LHCN-M2 (cell line): ENCODE measurements around the gene LAMB4. TPM values are rescaled to one million over a fixed set of nuclear protein-coding genes. Genes with fewer than 3 reads are reported as not detected.

Source experiments
- DNase-seq: peaks from one replicate; pipeline ENCODE4 v3.0.0-alpha.2; 2012; ENCODE audit warnings: low read depth
- total RNA-seq: library from RNA; depleted of rRNA; stranded (reverse); fragments of >200 nt; gene quantifications from 2 replicates; pipeline ENCODE4 v1.2.3, GENCODE V29; 2014

The LAMB4 gene
- total RNA-seq, 1 experiment from 2014 or later, result not detected

DNA sequence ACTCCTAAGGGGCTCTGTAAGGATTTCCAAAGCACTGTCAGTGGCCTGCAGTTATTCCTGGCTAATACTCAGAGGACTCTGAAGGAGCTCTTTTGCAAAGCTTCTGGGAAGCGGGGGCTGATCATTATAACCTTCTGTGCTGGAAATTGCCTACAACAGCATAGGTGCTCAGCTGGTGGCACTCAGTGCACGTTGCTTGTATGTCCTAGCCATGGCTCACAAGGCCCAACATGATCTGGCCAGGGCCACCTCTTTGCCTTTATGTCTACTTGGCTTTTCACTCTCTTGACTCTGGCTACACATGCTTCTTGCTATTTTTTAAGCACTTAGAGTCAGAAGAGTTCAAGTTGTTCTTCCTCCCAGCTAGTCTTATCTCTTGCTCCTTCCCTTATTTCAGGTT lies 17.5 kb downstream of the LAMB4 start:
- no peak for DNase-seq

- peak; percentile 31 for DNase-seq
These were observed 20.8 kb downstream of the LAMB4 start for GRCh38 chr7:108109221-108109908.

GRCh38 chr7:108108131-108108530 lies 22.0 kb downstream of the LAMB4 start:
- DNase-seq, result no peak

DNA sequence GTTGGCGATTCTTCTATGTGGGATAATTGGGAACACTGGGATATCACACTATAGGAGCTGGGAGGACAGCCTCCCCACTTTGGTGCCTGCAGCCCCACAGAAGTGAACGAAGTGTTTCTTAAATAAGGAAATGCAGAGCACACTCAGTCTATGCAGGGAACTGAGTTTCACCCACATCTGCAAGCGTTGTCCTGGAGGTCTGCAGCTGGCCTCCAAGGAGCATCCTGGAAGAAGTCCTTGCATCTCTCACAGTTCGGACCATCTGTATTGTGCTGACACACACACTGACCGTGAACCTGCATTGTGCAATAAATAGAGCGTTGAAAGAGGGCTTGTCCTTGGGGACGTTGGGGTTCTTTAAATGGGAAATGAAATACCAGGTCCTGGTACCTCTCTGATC lies 25.8 kb downstream of the LAMB4 start:
- DNase-seq, result no peak

GRCh38 chr7:108103558-108104298 lies 26.4 kb downstream of the LAMB4 start:
- no peak for DNase-seq

- DNase-seq, result no peak
These were observed 27.4 kb downstream of the LAMB4 start for GRCh38 chr7:108102671-108103312.

GRCh38 chr7:108101759-108102158 lies 28.4 kb downstream of the LAMB4 start:
- no peak for DNase-seq

GRCh38 chr7:108099713-108100112 lies 30.4 kb downstream of the LAMB4 start:
- DNase-seq, result no peak

- no peak for DNase-seq
These were observed 32.5 kb downstream of the LAMB4 start for GRCh38 chr7:108097703-108098102.

GRCh38 chr7:108096996-108097395 lies 33.2 kb downstream of the LAMB4 start:
- no peak for DNase-seq

DNA sequence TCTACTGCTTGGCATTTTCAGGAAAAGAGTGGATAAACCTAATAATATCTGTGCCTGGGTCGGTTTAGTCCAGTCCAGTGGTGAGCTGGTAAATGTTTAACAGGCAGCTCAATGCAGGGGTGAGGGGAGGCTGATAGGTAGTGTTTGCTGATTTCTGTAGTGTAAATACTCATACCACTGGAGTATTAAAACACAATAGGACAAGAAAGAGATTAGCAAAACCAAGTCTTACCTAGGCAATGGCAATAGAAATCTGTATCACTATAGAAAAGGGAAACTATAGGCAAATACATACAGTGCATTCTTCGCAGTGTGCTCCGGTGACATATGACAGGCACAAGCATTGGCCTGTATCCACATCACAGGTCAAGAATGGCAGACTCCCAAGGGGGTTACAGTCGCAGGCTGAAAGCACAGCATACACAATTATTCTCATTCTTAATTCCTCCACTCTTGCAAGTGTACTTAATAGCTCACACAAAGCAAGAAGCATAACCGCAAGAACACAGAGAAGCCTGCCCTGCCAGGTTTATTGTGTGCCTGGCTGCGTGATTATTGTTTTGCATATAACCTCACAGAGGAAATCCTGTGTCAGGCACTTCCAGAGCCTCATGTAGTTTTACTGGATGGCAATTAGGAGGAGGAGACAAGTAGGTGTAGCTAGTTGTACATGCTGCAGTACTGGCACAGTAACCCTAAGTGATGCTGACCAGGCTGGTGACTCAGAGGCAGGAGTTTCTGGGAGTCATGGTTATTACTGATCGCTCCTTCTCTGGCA lies 35.0 kb downstream of the LAMB4 start:
- peak; percentile 89 for DNase-seq

DNA sequence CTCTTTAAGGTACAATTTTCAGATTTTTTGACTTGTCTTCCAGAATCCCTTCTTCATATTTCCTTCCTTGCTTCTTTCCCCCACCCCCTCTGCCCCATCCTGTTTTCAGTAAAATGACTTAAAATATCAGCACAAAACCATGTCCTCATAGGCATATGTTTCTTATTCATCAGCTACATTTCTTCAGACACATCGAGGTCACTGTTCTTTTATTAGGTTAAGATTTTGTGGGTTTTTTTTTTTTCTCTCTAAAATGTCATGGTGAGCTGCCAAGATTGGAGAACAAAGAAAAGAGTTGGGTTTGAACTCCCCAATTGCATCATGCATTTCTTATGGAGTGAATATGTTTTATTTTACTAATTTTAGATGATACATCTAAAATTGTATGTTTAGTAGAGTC lies 35.8 kb downstream of the LAMB4 start:
- peak; percentile 78 for DNase-seq

- peak; percentile 57 for DNase-seq
These were observed 36.3 kb downstream of the LAMB4 start for GRCh38 chr7:108093851-108094331.

- DNase-seq, result no peak
These were observed 36.8 kb downstream of the LAMB4 start for GRCh38 chr7:108093341-108093740.

- no peak for DNase-seq
These were observed 38.7 kb downstream of the LAMB4 start for GRCh38 chr7:108091461-108091831.

DNA sequence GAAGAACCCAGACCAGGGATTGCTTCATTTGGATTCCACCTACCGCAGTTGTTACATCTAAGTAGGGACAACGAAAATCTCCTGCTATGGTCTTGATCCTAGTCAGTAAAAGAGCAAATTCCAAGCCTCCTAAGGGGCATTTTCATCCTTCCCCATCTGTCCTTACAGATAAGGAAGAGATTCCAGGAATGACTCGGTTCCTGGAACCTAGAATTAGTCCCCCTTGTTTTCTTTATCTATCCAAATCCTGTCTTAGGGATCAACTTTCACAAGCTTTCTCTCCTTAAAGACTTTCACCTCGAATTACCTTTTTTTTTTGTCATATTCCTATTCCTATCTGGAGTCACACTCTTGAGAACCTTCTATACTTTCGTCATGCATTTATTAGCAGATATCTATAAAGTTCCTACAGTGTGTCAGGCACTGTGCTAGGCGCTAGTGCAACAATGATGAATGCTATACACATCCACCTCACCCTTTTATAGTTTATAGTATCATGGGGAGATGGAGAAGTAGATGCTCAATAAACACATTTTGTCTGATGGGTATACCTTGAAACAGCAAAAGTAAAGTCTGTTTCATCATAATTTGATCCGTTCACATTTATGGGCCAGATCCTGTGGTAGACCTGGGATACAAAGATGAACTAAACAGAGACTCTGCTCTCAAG lies 39.2 kb downstream of the LAMB4 start:
- DNase-seq, result no peak

- no peak for DNase-seq
These were observed 40.8 kb downstream of the LAMB4 start for GRCh38 chr7:108089381-108089780.

- no peak for DNase-seq
These were observed 41.4 kb downstream of the LAMB4 start for GRCh38 chr7:108088729-108089128.

DNA sequence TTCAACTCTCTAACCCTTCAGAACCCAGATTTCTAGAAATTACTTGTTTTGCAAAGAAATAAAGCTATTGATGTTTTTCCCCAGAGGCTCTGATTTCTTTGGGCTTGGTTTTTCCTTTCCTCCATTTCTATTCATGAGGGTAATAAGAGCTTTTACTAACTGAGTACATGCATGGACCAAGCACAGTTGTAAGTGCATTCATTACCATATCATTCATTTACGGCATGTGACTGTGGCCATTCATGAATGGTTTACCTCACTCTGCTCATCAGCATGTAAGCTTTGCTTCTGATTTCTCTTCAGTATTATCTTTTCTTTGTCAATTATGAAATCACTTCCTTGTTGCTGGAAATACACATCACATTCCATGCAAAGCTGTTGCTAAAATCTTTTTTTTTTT lies 42.4 kb downstream of the LAMB4 start:
- no peak for DNase-seq

DNA sequence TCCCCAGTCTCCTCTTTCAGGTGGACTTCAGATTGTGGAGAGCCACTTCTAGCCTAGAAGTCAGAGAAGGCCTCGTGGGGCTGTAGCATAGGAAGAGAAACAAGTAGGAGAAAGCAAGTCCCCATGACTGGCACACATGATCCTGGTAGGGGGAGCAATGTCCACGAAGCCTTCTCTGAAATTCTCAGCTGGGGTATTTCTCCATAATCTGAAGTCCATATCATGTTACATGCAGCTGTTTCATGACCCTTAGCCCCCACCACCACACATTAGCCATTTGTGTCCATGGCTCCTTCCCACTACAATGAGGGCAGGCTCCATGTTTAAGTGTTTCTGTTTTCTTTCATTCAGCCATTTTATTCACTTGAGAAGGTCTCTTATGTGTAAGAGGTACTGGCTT lies 43.2 kb downstream of the LAMB4 start:
- peak; percentile 74 for DNase-seq

DNA sequence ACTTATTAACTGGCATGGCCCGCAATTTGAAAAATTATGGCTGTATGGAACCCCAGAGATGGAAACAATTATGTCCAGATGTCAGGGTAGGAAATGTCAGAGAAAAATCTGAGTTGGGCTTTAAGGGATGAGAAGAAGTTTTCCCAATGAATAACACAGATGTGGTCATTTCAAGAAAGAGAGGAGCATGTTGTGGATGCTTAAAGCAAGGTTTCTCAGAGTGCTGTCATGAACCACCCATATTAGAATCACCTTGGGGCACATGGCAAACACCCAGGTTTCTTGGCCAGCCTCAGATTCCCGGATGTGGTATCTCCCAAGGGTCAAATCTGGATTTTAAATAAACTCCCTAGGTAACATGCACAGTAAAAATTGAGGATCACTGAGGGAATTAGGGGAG lies 43.6 kb downstream of the LAMB4 start:
- no peak for DNase-seq
